ENCODE measurements around the gene MECP2.

MECP2 gene

GRCh38 chrX:154027022-154027402, 70.5 kb downstream of the MECP2 start:
- no peak for DNase-seq (ENCODE audit: extremely low read depth, low read depth)
- no peak overlapping the region for H3K4me3 ChIP-seq (replicated peaks; ENCODE audit: low read depth, low read length)
- no peak for TF ChIP-seq CTCF (IDR thresholded peaks at IDR 0.05; ENCODE audit: low read depth, low read length, missing control alignments)

- no peak for TF ChIP-seq CTCF (IDR thresholded peaks at IDR 0.05; ENCODE audit: low read depth, low read length, missing control alignments)
- no peak overlapping the region for H3K4me3 ChIP-seq (replicated peaks; ENCODE audit: low read depth, low read length)
- no peak for DNase-seq (ENCODE audit: extremely low read depth, low read depth)
Measured at GRCh38 chrX:154026136-154027021, 71.1 kb downstream of the MECP2 start.

GRCh38 chrX:154025230-154025629, 72.3 kb downstream of the MECP2 start:
- TF ChIP-seq CTCF (IDR thresholded peaks at IDR 0.05; ENCODE audit: low read depth, low read length, missing control alignments): no peak
- DNase-seq (ENCODE audit: extremely low read depth, low read depth): no peak
- H3K4me3 ChIP-seq (replicated peaks; ENCODE audit: low read depth, low read length): no peak overlapping the region

GRCh38 chrX:154024271-154024670, 73.2 kb downstream of the MECP2 start:
- no peak for TF ChIP-seq CTCF (IDR thresholded peaks at IDR 0.05; ENCODE audit: low read depth, low read length, missing control alignments)
- no peak for DNase-seq (ENCODE audit: extremely low read depth, low read depth)
- no peak overlapping the region for H3K4me3 ChIP-seq (replicated peaks; ENCODE audit: low read depth, low read length)

GRCh38 chrX:154023276-154024000, 74.1 kb downstream of the MECP2 start:
- no peak for TF ChIP-seq CTCF (IDR thresholded peaks at IDR 0.05; ENCODE audit: low read depth, low read length, missing control alignments)
- no peak for DNase-seq (ENCODE audit: extremely low read depth, low read depth)
- H3K4me3 ChIP-seq (replicated peaks; ENCODE audit: low read depth, low read length): no peak overlapping the region

- TF ChIP-seq CTCF (IDR thresholded peaks at IDR 0.05; ENCODE audit: low read depth, low read length, missing control alignments): no peak
- H3K4me3 ChIP-seq (replicated peaks; ENCODE audit: low read depth, low read length): no peak overlapping the region
- DNase-seq (ENCODE audit: extremely low read depth, low read depth): no peak
Measured at GRCh38 chrX:154022108-154022507, 75.4 kb downstream of the MECP2 start.
